AML-193 (cell line): ENCODE measurements around the gene UBA5.

Source experiments
- DNase-seq, 2 experiments: peaks; one replicate each; lab custom pipeline; 2025; lab: John Stamatoyannopoulos, UW

UBA5 gene

GRCh38 chr3:132720228-132720627, 60.1 kb downstream of the UBA5 start:
- DNase-seq: no peak

GRCh38 chr3:132721479-132722164, 61.5 kb downstream of the UBA5 start:
- DNase-seq: peak; percentile 48 to 50

DNA sequence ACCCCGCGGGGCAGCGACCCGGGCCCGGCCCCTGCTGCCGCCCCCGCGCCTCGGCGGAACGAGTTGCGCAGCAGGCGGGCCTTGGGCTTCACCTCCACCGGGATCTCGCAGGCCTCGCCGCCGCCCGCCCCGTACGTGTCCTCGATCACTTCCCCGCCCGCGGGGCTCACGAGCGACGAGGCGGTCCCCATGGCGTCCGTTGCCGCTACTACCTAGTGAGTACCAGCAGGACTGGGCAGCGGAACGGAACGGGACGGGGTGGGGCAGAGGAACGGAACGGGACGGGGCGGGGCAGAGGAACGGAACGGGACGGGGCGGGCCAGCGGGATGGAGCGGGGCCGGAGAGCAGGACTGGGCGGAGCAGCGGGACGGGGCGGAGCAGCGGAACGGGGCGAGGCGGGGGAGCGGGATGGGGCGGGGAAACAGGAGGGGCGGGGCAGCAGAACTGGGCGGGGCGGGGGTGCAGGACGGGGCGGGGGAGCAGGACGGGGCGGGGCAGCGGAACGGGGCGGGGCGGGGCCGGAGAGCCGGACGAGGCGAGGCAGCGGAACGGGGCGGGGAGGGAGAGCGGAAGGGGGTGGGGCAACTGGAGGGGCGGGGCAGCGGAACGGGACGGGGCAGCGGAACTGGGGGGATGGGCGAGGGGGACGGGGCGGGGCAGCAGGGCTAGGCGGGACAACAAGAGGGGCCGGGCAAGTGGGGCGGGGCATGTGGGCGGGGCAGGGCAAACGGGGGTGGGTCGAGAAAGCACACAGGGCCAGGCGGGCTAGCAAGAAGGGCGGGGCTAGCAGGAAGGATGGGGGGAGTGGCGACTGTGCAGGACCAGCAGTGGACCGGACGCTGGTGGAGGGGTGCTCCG, 62.3 kb downstream of the UBA5 start, which contains the start of gene NPHP3:
NPHP3 (minus strand) TSS at position 245 of the 859 bp plus-strand sequence; CDS start at position 191, 54 bp downstream.
- peak; percentile 97 to 99 for DNase-seq

- peak; percentile 48 to 57 for DNase-seq
Observed at GRCh38 chr3:132723024-132723950, 63.2 kb downstream of the UBA5 start.

DNA sequence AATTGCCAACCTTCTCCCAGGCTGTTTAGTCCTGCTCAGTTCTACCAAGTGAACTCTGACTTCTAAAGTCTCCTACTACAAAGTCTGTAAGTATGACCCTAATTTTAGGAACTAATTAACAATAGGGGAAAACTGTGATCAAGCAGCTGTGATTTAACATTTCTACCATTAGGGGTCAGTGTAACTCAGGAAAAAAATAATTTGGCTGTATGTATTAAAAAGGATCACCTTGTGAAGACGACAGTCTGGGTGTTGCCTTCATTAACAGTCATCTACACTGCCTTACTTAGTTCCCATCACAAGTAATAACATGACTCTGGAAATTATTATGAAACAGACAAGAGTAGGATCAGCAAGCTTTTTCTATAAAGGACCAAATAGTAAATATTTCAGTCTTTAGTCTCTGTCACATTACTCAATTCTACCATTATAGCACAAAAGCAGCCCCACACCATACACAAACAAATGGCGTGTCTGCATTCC, 66.3 kb downstream of the UBA5 start:
- peak; percentile 73 to 75 for DNase-seq
